ENCODE results near the gene IGLL5. TPM values are rescaled to one million over a fixed set of nuclear protein-coding genes. Genes with fewer than 3 reads are reported as not detected.

IGLL5 gene
- total RNA-seq (2014; rRNA removed; shearing (Covaris generic); ENCODE audit: low replicate concordance) = not detected in 2 replicates

DNA sequence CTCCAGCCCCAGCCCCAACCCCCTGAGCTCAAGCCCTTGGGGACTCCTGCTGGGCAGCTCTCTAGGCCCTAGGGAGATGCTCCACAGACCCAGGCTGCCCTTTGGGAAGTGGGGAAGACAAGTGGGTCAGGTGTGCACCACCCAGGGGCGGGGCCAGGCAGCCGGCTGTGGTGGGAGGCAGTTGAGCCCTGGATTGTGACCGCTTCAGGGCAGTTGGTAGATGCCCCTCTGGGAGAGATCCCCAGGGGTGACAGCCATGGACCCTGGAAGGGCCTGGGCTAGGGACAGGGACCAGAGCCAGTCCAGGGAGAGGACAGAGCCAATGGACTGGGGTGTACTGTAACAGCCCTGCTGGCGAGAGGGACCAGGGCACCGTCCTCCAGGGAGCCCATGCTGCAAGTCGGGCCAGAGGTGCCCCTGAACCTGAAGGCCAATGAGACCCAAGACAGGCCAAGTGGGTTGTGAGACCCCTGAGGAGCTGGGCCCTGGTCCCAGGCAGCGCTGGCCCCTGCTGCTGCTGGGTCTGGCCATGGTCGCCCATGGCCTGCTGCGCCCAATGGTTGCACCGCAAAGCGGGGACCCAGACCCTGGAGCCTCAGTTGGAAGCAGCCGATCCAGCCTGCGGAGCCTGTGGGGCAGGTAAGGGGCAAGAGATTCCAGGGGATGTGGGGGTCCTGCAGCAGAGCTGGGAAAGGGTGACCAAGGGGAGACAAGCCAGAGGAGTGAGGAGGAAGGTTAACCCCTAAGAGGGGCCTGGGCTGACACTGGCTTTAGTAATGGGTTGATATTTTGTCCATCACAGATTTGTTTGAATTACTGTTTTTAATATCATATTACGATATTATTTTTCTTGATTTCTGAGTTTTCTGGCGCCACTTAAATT is at the start of gene IGLL5:
Gene IGLL5 (plus strand): TSS at position 196 of the 883 bp plus-strand sequence. CDS start 238 bp downstream, at position 434.
- in situ Hi-C loops (cut with HindIII; ENCODE audit: low pct_unique_long_range_greater_than_20kb, low sequenced_read_pairs) = no loop called here
- no peak for DNase-seq (ENCODE audit: low read depth)

DNA sequence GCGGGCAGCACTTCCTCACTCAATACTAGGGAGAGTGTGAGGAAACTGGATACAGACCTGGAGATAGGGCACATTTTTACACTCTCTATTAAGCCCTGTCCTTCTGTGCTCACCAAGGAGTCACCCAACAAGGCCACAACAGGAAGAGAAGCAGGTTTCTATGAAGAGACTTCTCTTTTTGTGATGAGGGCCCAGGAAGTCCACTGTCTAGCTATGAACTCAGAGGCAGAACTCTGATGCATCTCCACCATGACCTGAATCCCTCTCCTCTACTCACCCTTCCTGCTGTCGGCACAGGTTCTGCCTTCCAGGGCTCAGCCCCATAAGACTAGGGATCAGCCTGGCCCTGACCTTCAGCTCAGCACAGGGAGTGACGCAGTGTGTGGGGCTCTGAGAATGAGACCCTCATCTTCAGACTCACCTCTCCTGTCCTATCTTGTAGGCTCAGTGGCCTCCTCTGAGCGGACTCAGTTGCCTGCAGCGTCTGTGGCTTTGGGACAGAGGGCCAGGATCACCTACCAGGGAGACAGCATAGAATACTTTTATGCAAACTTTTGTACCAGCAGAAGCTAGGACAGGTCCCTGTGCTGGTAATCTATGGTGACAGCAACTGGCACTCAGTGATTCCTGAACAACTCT is 49.3 kb upstream of the IGLL5 start:
- in situ Hi-C loops (cut with HindIII; ENCODE audit: low pct_unique_long_range_greater_than_20kb, low sequenced_read_pairs) = no loop called here
- DNase-seq (ENCODE audit: low read depth) = no peak

DNA sequence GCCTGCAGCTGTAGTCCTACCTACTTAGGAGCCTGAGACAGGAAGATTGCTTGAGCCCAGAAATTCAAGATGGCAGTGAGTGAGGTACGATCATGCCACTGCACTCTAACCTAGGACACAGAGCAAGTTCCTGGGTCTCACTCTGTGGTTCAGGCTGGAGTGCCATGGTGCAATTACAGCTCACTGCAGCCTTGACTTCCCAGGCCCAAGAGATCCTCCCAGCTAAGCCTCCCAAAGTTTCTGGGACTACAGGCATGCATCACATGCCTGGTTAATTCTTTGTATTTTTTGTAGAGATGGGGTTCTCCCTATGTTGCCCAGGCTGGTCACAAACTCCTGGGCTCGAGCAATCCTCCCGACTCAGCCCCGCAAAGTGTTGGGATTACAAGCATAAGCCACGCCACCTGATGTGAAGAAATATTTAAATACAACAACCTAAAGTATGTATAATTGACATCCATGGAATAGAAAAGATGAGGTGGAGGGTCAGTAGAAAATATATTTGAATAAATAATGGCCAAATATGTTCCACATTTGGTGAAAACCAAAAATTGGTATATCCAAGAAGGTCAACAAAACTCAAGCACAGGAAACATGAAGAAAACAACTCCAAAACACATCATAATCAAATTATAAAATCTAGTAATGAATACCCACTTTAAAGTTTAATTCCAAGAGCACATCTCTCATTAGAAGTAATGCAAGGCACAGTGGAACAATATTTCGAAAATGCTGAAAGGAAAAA is 47.9 kb upstream of the IGLL5 start:
- in situ Hi-C loops (cut with HindIII; ENCODE audit: low pct_unique_long_range_greater_than_20kb, low sequenced_read_pairs) = no loop called here
- DNase-seq (ENCODE audit: low read depth) = no peak

DNA sequence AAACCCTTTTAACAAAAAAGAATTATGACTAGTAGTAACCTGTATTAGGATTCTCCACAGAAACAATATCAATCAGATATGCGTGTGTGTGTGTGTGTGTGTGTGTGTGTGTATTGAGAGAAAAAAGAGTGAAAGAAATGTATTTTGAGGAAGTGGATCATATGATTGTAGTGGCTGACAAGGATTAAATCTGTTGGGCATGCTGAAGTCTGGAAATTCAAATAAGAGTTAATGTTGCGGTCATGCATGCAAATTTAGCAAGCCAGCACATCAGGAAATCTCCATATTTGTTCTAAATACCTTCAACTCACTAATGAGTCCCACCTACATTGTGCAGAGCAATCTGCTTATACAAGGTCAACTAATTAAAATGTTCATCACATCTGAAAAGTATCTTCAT is 46.8 kb upstream of the IGLL5 start:
- DNase-seq (ENCODE audit: low read depth) = no peak
- in situ Hi-C loops (cut with HindIII; ENCODE audit: low pct_unique_long_range_greater_than_20kb, low sequenced_read_pairs) = no loop called here

DNA sequence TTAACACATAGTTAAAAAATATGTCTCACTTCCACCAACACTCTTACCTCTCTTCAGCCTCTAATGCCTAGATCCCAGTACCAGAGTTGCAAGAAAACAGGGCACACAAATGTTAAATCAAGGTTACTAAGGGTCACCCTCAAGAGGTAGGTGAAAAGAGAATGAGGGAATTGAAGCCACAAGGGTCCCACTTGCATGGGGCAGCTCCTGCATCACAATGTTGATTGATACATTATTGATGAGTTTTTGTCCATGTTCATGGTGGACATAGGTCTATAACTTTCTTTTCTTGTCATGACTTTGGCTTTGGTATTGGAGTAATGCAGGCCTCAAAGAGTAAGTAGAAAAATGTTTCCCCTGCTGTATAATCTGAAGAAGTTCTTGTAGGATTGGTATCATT is 46.0 kb upstream of the IGLL5 start:
- DNase-seq (ENCODE audit: low read depth) = no peak
- in situ Hi-C loops (cut with HindIII; ENCODE audit: low pct_unique_long_range_greater_than_20kb, low sequenced_read_pairs) = no loop called here

DNA sequence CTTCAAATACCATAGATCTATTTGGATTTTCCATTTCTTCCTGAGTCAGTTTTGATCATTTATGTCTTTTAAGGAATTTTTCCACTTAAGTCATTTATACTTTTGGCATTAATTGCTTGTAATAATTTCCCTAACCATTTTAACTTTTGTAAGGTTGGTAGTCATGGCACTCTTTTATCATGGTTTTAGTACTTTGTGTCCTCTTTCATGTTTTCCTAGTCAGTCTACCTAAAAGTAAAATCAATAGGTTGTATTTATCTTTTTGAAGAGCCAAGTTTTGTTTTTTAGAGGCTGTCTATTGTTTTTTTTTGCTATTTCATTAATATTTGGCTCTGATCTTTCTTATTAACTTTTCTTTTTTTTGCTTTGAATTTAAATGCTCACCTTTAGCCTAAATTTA is 45.5 kb upstream of the IGLL5 start:
- in situ Hi-C loops (cut with HindIII; ENCODE audit: low pct_unique_long_range_greater_than_20kb, low sequenced_read_pairs) = no loop called here
- DNase-seq (ENCODE audit: low read depth) = no peak

DNA sequence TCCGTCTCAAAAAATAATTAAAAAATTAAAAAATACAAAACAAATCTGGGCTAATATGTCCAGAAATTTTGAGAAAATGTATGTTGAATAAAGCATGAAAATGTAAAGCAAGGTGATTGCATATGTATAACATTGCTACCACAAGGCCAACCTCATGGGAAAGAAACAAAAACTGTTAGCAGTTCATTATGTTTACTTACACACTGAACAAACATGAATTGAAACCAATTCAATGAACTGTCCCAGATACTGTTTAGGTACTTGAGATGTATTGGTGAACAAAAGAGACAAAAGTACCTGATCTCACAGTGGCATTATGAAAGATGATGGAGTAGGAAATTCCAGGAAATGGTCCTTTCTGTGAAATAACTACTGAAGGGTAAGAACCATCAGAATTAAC is 43.8 kb upstream of the IGLL5 start:
- no peak for DNase-seq (ENCODE audit: low read depth)
- in situ Hi-C loops (cut with HindIII; ENCODE audit: low pct_unique_long_range_greater_than_20kb, low sequenced_read_pairs) = no loop called here

DNA sequence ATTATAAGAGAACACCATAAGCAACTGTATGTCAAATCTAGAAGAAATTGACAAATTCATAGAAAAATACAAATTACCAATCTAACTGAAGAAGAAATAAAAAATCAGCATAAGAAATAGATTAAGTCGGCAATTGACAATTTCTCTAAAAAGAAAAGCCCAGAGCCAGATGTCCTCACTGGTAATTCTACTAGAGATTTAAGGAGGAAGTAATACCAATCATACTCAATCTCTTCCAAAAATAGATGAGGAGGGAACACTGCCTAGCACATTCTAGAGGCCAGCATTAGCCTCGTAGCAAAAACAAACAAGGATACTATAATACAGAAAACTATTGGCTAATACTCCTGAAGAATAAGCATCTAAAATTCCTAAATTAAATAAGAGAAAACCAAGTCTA is 40.4 kb upstream of the IGLL5 start:
- no peak for DNase-seq (ENCODE audit: low read depth)
- in situ Hi-C loops (cut with HindIII; ENCODE audit: low pct_unique_long_range_greater_than_20kb, low sequenced_read_pairs) = no loop called here

DNA sequence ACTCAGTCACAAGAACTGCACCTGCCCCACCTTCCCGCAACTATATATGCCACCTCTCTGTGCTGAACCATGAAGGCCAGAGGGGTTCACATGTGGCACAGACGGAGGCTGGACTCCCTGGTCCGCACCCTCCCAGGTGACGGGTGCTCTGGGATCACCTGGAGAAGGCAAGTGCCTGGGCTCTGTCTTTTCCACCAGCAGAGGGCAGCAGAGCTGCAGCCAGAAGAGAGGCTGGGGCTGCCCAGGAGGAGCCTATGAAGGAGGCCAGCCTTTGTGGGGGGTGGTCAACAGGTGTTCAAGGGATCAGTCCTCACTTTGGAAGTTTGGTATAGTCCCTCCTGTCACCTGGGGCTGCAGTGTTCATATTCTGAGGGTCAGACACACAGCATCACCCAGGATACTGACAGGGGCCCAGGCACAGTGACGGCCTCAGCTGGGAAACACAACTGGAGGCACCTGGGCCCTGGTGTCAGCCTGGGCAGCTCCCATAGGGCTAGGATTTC is 39.2 kb upstream of the IGLL5 start:
- in situ Hi-C loops (cut with HindIII; ENCODE audit: low pct_unique_long_range_greater_than_20kb, low sequenced_read_pairs) = no loop called here
- DNase-seq (ENCODE audit: low read depth) = peak; percentile 33

DNA sequence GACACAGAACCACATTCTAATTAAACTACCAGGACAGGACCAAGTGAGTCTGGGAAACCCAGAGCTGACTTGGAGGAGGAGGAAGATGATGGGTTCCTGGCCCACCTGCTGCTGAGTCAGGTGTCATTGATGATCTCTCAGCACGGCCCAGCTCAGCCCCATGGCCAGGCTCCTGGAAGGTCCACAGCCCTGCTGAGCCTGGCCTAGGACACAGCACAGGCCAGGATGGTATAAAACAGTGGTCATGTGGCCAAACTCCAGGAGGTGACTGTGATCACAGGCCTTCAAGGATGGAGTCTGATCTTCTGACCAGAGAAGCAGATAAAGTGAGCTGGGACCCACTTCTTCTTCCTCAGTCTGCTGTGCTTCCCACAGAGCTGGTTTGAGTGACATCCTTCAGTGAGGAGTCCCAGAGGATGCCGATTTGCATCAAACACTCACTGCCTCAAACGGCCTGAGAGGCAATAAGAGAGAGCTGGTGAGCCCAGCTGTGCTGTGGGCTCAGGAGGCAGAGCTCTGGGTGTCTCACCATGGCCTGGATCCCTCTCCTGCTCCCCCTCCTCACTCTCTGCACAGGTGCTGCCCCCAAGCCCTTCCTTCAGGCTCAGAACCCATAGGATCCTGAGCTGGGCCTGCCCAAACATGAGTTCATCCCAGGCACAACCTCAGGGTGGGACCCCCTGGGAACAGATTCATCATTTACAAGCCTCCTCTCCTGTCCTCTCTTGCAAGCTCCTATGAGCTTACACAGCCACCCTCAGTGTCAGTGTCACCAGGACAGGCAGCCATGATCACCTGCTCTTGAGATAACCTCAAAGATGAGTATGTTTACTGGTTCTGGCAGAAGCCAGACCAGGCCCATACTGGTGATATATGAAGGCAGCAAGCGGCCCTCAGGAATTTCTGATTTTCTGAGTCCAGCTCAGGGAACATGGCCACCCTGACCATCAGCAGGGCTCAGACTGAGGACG is 37.7 kb upstream of the IGLL5 start:
- in situ Hi-C loops (cut with HindIII; ENCODE audit: low pct_unique_long_range_greater_than_20kb, low sequenced_read_pairs) = no loop called here
- DNase-seq (ENCODE audit: low read depth) = no peak

DNA sequence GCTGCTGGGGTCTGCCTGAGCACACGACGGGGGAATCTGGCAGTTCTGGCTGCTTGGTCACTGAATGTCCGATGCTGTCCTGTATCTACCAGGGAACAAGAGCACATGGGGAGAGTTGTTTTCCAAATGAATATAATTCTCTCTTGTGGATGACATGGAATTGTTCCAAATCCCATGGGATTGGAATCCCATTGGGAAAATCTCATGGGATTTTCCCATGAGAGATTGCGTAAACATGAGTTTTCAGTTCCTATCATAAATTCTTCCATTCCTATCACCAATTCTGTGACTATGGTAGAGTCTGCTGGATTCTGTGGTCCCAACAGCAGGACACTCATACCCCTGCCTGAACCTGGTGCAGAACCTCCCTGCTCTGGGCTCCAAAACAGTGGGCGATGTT is 35.6 kb upstream of the IGLL5 start:
- no peak for DNase-seq (ENCODE audit: low read depth)
- in situ Hi-C loops (cut with HindIII; ENCODE audit: low pct_unique_long_range_greater_than_20kb, low sequenced_read_pairs) = no loop called here

DNA sequence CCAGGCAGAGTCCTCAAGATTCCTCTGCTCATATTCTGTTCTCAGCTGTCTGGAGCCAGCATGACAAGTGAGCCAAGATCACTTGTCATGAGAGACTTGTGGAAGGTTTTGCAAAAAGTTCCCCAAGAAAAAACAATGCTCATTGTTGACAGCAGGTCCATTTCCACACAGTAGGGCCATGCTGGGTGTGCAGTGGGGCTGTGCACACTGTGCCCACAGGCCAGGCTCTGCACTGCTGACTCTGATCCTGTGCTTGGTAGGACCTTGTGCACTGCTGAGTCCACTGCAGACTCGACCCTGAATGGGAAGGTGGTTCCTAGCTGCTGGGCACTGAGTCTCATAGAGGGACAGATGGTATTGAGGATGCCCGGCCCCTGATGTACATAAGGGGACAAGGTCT is 33.9 kb upstream of the IGLL5 start:
- in situ Hi-C loops (cut with HindIII; ENCODE audit: low pct_unique_long_range_greater_than_20kb, low sequenced_read_pairs) = no loop called here
- DNase-seq (ENCODE audit: low read depth) = no peak

DNA sequence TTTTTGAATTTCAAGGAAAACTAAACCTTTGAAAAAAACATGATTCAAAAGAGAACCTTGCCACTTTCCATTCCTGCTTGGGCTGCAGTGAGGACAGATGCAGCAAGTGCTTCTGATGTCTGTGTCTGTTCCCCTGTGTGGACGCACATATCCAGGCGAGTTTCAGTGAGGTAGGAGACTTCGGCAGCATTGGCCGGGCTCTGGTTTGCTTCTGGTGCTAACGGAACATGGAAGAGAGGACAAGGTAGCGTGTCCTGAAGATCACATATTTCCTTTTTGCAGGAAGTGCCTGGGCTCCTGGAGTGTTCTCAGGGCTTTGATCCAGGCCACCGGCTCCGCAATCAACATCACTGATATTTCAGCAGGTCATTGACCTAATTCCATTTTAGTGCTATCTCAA is 33.1 kb upstream of the IGLL5 start:
- in situ Hi-C loops (cut with HindIII; ENCODE audit: low pct_unique_long_range_greater_than_20kb, low sequenced_read_pairs) = no loop called here
- DNase-seq (ENCODE audit: low read depth) = no peak

DNA sequence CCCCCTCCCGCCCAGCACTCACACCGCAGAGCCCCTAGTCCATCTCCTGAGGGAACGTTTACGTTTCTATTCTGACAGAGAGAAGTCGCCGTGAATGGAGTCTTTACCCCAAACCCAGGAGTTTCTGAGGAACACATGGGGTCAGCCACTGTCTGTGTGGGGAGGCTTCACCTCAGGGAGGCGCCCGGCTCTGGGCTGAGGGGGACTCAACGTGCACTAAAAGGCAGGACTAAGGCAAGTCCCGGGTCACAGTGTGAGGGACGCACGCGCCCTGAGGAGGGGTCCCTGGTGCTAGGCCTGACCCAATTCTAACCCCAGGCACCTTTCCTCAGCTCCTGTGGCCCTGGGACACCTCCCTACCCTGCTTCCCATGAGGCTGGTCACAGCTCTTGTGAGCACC is 32.5 kb upstream of the IGLL5 start:
- no peak for DNase-seq (ENCODE audit: low read depth)
- in situ Hi-C loops (cut with HindIII; ENCODE audit: low pct_unique_long_range_greater_than_20kb, low sequenced_read_pairs) = no loop called here

DNA sequence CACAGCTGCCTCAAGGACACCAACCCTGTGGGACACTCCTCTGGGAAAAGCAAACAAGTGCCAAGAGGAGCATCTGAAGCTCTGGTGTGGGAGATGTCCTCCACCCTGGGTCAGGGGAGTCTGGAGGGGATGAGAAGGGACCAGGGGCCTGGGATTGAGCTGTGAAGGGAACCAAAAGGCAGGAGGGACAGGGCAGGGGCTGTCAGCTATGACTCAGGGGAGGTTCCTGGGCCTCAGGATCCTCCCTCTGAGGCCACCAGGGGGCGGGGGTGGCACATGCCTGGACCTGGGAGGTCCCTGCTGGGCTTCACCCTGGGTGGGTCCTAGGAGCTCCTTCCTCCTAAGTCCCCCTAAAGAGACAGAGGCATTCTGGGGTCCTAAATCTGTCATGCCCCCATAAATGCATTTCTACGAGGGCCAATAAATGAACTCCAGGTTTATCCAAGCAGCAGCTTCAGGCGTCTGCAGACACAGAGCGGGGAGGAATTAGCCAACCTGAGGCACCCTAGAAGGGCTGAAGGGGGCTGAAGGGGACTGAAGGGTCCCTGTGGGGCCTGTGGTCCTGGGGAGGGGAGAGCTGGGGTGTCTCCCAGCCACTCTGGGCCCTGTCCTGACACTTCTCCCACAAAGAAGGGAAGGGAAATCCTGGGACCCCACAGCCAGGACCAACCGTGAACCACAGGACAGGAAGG is 31.9 kb upstream of the IGLL5 start:
- in situ Hi-C loops (cut with HindIII; ENCODE audit: low pct_unique_long_range_greater_than_20kb, low sequenced_read_pairs) = no loop called here
- no peak for DNase-seq (ENCODE audit: low read depth)

DNA sequence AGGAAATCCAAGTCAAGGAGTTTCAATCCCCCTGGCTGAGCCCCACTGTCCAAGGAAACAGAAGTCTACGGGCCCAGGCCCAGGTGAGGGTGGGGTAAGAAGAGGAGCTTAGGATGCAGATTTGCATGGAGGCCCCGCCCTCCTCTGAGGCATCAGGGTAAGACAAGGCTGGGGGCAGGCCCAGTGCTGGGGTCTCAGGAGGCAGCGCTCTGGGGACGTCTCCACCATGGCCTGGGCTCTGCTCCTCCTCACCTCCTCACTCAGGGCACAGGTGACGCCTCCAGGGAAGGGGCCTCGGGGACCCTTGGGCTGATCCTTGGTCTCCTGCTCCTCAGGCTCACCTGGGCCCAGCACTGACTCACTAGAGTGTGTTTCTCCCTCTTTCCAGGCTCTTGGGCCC is 31.3 kb upstream of the IGLL5 start:
- in situ Hi-C loops (cut with HindIII; ENCODE audit: low pct_unique_long_range_greater_than_20kb, low sequenced_read_pairs) = no loop called here
- DNase-seq (ENCODE audit: low read depth) = no peak

DNA sequence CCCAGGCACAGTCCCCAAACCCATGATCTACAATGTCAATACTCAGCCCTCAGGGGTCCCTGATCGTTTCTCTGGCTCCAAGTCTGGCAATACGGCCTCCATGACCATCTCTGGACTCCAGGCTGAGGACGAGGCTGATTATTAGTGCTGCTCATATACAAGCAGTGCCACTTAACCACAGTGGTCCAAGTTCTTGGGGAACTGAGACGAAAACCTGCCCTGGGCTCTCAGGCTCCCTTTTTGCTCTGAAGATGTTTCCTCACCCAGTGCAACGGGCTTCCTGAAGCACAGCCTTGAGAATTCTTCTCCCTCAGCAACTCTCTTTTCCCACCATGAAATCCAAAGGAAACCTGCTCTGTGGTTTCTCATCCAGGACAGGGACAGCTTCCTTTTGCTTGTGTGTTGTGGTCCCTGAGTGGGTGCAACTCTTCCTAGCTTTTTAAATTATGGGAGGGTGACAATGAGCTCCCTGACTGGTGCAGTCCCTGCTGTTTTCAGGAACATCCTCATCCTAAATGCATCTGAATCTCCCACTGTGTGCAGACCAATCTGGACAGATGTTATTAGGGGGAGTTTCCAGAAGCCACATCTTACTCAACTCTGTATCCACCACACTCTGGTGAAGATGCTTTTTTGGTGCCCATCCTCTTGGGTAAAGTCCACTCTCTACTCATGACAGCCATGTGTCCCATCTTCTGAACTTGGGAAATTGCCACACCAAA is 30.6 kb upstream of the IGLL5 start:
- no peak for DNase-seq (ENCODE audit: low read depth)
- in situ Hi-C loops (cut with HindIII; ENCODE audit: low pct_unique_long_range_greater_than_20kb, low sequenced_read_pairs) = no loop called here
